ENCODE data around the gene VPS51.

DNA sequence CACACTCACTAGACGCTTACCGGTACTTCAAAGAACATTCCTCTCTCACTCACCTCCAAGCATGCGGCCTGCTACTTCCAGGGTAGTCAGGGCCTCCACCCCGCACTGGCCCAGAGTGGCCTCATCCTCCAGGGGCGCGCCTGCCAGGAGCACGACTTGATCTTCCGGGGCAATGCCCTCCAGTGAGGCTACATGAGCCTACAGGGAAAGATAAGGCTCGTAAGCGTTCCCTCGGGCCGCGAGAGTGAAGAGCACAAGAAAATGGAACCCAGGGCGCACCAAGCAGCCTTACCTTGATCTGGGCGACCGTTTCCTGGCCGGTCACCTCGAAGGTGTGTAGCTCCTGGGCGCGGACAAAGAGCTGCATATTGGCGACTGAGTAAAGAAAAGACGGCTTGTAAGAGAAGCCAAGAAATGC is 25.4 kb downstream of the VPS51 start:
- TF ChIP-seq, protein P1, sequence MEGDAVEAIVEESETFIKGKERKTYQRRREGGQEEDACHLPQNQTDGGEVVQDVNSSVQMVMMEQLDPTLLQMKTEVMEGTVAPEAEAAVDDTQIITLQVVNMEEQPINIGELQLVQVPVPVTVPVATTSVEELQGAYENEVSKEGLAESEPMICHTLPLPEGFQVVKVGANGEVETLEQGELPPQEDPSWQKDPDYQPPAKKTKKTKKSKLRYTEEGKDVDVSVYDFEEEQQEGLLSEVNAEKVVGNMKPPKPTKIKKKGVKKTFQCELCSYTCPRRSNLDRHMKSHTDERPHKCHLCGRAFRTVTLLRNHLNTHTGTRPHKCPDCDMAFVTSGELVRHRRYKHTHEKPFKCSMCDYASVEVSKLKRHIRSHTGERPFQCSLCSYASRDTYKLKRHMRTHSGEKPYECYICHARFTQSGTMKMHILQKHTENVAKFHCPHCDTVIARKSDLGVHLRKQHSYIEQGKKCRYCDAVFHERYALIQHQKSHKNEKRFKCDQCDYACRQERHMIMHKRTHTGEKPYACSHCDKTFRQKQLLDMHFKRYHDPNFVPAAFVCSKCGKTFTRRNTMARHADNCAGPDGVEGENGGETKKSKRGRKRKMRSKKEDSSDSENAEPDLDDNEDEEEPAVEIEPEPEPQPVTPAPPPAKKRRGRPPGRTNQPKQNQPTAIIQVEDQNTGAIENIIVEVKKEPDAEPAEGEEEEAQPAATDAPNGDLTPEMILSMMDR (IDR thresholded peaks at IDR 0.05), result peak in 2 of 6 experiments; percentile 11 to 16
- no peak for TF ChIP-seq POLR2A (IDR thresholded peaks at IDR 0.05)

Measured in adrenal gland (tissue), 5 donors.